CD4-positive, alpha-beta T cell treated with Interleukin-4 for 4 hours (primary cell): Measurements from ENCODE around the gene ELFN1.
"Not testable (repeated sequence)": the region's sequence is repeated elsewhere in the genome, so short reads cannot be mapped to it uniquely, and the experiment has no call there.

Experiments used
- DNase-seq: peaks from one replicate; pipeline ENCODE4 v3.0.0-alpha.2; 2020

The ELFN1 gene

DNA sequence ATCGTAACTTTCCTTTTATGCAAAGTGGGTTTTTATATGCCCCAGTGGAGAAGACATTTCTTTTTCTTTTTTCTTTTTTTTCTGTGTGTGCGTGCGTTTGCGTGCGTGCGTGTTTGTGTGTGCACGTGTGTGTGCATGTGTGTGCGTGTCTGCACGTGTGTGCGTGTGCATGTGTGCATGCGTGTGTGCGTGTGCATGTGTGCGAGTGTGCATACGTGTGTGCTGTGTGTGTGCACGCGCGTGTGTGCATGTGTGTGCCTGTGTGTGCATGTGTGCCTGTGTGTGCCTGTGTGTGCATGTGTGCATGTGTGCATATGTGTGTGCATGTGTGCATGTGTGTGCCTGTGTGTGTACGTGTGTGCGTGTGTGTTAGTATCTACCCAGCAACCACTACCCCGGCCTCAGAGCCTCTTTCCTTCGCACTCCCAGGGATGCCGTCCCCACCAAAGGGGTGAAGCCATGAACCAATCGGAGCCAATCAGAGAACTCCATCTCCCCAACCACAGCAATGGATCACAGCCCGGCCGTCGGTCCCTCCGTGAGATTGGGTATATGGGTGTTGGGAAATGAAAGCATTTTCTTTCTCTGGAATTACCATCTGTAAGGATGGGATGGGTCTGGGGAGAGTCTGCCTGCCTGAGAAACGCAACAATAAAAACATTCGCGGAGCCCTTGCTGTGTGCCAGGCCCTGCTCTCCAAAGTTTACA, 92.3 kb downstream of the ELFN1 start:
- no peak for DNase-seq

DNA sequence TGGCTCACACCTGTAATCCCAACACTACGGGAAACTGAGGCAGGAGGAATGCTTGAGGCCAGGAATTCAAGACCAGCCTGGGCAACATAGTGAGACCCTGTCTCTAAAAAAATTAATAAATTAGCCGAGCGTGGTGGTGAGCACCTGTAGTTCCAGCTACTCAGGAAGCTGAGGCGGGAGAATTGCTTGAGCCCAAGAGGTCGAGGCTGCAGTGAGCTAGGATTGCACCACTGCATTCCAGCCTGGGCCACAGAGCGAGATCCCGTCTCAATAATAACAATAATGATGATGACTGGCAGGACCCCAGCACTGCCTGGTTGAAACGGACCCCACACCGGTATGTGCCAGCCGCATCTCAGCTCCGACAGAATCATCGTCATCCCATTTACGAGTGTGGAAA, 93.0 kb downstream of the ELFN1 start:
- DNase-seq, result no peak

DNA sequence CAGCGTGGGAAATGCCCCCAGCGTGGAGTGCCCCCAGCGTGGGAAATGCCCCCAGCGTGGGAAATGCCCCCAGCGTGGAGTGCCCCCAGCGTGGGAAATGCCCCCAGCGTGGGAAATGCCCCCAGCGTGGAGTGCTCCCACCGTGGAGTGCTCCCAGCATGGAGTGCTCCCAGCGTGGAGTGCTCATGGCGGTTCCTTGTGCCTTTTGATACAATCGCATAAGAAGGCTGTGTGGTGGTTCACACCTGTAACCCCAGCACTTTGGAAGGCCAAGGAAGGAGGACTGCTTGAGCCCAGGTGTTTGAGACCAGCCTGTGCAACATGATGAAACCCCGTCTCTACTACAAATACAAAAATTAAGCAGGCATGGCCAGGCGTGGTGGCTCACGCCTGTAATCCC, 93.8 kb downstream of the ELFN1 start:
- DNase-seq, result not testable (repeated sequence)

- DNase-seq, result no peak
Observed at GRCh38 chr7:1765336-1765735, 95.3 kb downstream of the ELFN1 start.

- no peak for DNase-seq
Observed at GRCh38 chr7:1767524-1767923, 97.4 kb downstream of the ELFN1 start.

DNA sequence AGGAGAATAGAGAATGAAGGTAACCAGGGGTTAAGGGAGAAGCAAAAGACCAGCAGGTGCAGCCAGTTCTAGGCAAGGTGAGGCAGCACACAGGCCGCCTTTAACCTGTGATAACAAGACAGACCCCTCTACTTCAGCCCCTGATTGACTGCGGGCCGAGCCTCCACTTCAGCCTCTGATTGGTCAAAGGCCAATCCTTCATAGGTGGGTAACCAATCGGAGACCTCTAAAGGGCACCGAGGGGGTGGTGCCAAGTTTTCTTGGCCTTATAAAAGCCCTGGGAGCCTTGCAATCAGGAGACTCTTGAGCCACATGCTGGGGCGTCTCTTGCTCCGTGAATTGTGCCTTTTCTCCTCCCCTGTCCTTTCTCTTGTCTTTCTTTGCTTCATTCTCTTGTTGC, 98.8 kb downstream of the ELFN1 start:
- no peak for DNase-seq

- DNase-seq, result no peak
Observed at GRCh38 chr7:1769286-1770200, 99.5 kb downstream of the ELFN1 start.

DNA sequence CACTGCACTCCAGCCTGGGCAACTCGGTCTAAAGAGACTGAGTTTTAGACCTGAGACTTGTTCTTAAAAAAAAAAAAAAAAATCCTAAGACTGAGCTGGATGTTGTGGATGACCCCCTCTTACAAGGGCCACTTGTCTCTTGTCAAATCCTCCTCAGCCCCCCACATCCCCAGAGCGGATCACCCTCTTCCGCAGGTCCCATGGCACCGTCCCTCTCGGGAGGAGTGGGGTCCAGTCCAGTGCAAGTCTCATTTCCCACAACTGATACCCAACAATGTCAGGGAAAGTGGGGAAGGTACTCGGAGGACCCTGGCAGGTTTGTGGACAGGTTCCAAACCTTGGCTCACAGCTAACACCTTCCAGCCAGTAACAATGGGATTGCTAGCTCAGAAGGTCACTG, 100.3 kb downstream of the ELFN1 start:
- no peak for DNase-seq

GRCh38 chr7:1775389-1775788, 105.3 kb downstream of the ELFN1 start:
- no peak for DNase-seq

DNA sequence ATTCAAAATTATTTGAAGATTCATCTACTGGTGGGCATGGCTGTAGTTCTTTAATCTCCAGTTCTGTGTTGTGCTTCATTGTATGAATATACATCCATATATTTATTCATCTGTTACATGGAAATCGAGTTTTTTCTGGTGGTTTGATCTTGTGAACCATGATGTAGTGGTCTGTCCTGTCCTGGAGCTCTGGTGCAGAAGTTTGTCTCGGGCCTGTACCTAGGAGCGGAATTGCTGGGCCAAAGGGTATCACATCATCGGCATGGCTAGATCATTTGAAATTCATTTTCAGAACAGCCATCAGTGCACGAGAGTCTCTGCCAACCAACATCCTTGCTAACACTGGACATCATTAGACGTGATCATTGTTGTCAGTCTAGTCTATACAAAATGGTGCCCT, 107.0 kb downstream of the ELFN1 start:
- no peak for DNase-seq

DNA sequence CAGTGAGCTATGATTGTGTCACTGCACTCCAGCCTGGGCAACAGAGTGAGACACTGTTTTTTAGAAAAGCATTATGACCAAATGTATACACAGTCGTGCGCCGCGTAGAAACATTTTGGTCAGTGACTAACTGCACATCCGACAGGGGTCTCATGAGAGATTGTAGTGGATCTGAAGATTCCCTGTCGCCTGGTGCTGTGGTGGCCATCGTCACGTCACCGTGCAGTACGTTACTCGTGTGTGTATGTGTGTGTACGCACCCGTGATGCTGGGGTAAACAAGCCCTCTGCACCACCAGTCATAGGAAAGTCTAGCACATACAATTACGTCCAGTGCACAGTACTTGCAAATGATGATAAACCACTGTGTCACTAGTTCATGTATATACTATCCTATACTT, 109.4 kb downstream of the ELFN1 start:
- no peak for DNase-seq

DNA sequence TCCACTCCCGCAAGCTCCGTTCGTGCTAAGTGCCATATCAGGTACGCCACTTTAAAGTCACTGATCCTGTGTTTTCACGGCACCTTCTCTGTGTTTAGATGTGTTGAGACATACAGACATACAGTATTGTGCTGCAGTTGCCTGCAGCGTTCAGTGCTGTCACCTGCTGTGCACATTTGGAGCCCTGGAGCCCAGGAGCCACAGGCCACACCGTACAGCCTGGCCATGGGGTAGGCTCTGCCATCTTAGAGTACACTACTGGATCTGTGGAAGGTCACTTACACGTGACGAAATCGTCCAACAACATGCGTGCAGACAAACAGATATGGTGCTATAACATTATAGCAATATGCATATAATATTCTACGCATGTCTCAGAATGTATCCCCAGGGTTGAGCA, 111.3 kb downstream of the ELFN1 start:
- no peak for DNase-seq

GRCh38 chr7:1785839-1786238, 115.8 kb downstream of the ELFN1 start:
- DNase-seq, result no peak

DNA sequence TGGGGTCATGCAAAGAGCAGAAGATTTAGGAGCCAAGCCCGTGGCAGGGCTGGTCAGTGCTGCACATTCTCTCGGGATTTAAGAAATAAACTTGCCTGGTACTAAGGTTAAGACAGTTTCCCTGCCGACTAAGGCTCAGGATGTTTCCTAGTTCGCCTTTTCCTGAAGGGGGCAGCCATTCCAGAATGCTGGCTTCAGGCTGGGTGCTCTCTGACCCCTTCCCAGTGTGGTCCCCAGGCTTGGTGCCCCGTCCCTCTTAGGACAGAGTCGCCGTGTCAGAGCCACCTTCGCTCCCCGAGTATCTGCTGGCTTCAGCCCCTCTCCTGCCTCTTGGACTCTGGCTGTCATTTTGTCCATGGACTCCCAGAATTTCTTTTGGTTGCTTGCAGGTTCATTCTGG, 117.2 kb downstream of the ELFN1 start:
- no peak for DNase-seq

DNA sequence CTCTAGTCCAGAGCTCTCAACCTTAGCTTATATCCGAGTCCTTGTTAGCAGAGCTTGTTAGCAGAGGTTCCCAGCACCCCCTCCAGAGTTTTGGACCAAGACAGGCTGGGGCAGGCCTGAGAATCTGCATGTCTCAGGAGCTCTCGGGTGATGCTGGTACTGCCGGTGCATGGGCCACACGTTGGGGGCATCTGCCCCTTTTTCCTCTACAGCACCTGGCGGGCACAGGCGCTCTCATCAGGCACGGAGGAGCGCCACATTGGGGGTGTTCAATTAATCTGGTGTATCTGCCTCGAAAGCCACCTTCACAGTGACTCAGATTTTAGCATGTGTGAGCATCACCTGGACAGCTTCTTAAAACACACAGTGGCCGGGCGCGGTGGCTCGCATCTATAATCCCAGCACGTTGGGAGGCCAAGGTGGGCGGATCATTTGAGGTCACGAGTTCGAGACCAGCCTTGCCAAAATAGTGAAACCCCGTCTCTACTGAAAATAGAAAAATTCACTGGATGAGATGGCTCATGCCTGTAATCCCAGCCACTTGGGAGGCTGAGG, 117.7 kb downstream of the ELFN1 start:
- DNase-seq, result no peak

- DNase-seq, result no peak
Observed at GRCh38 chr7:1794888-1795542, 124.9 kb downstream of the ELFN1 start.
